Measurements from ENCODE around the gene PIP4K2B.

DNA sequence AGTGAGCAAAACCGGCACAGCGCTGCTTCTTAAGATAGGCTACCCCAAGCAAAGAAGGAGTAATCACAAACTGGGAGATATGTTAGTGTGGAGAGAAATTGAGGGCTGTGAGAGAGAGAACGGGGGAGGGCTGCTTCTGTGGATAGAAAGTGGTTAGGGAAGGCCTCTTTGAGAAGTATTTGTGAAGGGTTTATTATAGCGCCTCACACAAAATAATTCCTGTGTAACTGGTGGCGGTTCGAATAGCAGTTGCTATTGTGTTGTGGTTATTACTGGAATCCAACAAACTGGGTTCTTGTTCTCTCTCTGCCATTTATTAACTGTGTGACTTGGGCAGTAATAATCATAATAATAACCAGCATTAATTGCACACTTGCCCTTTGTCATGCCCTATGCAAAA, 78.4 kb downstream of the PIP4K2B start:
- no peak for TF ChIP-seq SUZ12 (IDR thresholded peaks at IDR 0.05; ENCODE audit: extremely low read depth, insufficient read depth, insufficient read length)
- TF ChIP-seq YY1 (IDR thresholded peaks at IDR 0.05; ENCODE audit: insufficient read depth, insufficient read length): no peak
